Left ventricle myocardium inferior (tissue), 1 donor: Measurements from ENCODE around the gene PGM5. TPM values are rescaled to one million over a fixed set of nuclear protein-coding genes. Genes with fewer than 3 reads are reported as not detected.

ENCODE experiments used
- DNase-seq: peaks from one replicate; pipeline ENCODE4 v3.0.0-alpha.2; 2020
- H3K27ac ChIP-seq: fragments of 200-600 bp; replicated peaks from 2 replicates; pipeline ENCODE4 v1.8.0; 2021
- H3K27me3 ChIP-seq: fragments of 200-600 bp; 2 replicates; pipeline ENCODE4 v1.8.0; 2021; ENCODE audit warnings: low read depth
- H3K36me3 ChIP-seq: fragments of 200-600 bp; 2 replicates; pipeline ENCODE4 v1.8.0; 2021
- H3K4me1 ChIP-seq: fragments of 200-600 bp; 2 replicates; pipeline ENCODE4 v1.8.0; 2021
- H3K4me3 ChIP-seq: fragments of 200-600 bp; 2 replicates; pipeline ENCODE4 v1.8.0; 2021; ENCODE audit warnings: mild to moderate bottlenecking, moderate library complexity
- H3K9me3 ChIP-seq: fragments of 200-600 bp; replicated peaks from 2 replicates; pipeline ENCODE4 v1.8.0; 2021
- CTCF ChIP-seq: fragments of 200-600 bp; IDR thresholded peaks from 2 replicates; pipeline ENCODE4 v1.8.0; 2021; ENCODE audit warnings: antibody characterized with exemption, mild to moderate bottlenecking, borderline replicate concordance
- intact Hi-C: fragments of 100-400 bp; cut with micrococcal nuclease; formaldehyde crosslinking; loops from one replicate; pipeline ENCODE4 v1.11.0; 2022
- total RNA-seq: library from RNA; stranded (reverse); fragmentation: NEBNext Ultra II Directional; extraction: Animal tissue kit (Norgen Biotek cat#: 25700); gene quantifications from one replicate; pipeline ENCODE4 v1.2.1, GENCODE V29; 2021
- donor health status: DM: no; HTN: yes; CAD: no; lungs with severe emphysema.

Gene PGM5
- total RNA-seq, 1 donor from 2014 or later: 190 TPM

GRCh38 chr9:68488126-68488525, 131.7 kb downstream of the PGM5 start:
- H3K27ac ChIP-seq: peak overlapping the region; percentile 54
- no peaks in the 10 kb centered on the region for H3K27me3 ChIP-seq
- no peak overlapping the region for H3K4me3 ChIP-seq
- peaks cover 31% of the 10 kb centered on the region for H3K4me1 ChIP-seq
- peaks cover 18% of the 10 kb centered on the region for H3K9me3 ChIP-seq
- no peak for TF ChIP-seq CTCF
- peaks cover 58% of the 10 kb centered on the region for H3K36me3 ChIP-seq
- intact Hi-C loops: no loop called here
- no peak for DNase-seq

- peaks cover 44% of the 10 kb centered on the region for H3K4me1 ChIP-seq
- peaks cover 18% of the 10 kb centered on the region for H3K9me3 ChIP-seq
- no peak for DNase-seq
- no peak for TF ChIP-seq CTCF
- no peaks in the 10 kb centered on the region for H3K27me3 ChIP-seq
- no peak overlapping the region for H3K27ac ChIP-seq
- intact Hi-C loops: no loop called here
- peaks cover 45% of the 10 kb centered on the region for H3K36me3 ChIP-seq
- H3K4me3 ChIP-seq: no peak overlapping the region
Measured at GRCh38 chr9:68489646-68490045, 133.2 kb downstream of the PGM5 start.

- no peak for DNase-seq
- no peak overlapping the region for H3K27ac ChIP-seq
- peaks cover 20% of the 10 kb centered on the region for H3K36me3 ChIP-seq
- H3K4me3 ChIP-seq: no peak overlapping the region
- intact Hi-C loops: no loop called here
- no peak for TF ChIP-seq CTCF
- peaks cover 72% of the 10 kb centered on the region for H3K4me1 ChIP-seq
- no peaks in the 10 kb centered on the region for H3K27me3 ChIP-seq
- no peaks in the 10 kb centered on the region for H3K9me3 ChIP-seq
Measured at GRCh38 chr9:68492806-68493205, 136.4 kb downstream of the PGM5 start.

GRCh38 chr9:68493541-68493940, 137.1 kb downstream of the PGM5 start:
- H3K36me3 ChIP-seq: peaks cover 19% of the 10 kb centered on the region
- intact Hi-C loops: no loop called here
- TF ChIP-seq CTCF: no peak
- H3K27ac ChIP-seq: peak overlapping the region; percentile 14
- peaks cover 66% of the 10 kb centered on the region for H3K4me1 ChIP-seq
- H3K4me3 ChIP-seq: no peak overlapping the region
- H3K9me3 ChIP-seq: no peaks in the 10 kb centered on the region
- H3K27me3 ChIP-seq: no peaks in the 10 kb centered on the region
- DNase-seq: no peak

- no peaks in the 10 kb centered on the region for H3K27me3 ChIP-seq
- H3K4me1 ChIP-seq: peaks cover 60% of the 10 kb centered on the region
- no peak overlapping the region for H3K4me3 ChIP-seq
- H3K9me3 ChIP-seq: no peaks in the 10 kb centered on the region
- no peak for DNase-seq
- peak overlapping the region; percentile 14 for H3K27ac ChIP-seq
- peaks cover 19% of the 10 kb centered on the region for H3K36me3 ChIP-seq
- no peak for TF ChIP-seq CTCF
- intact Hi-C loops: no loop called here
Measured at GRCh38 chr9:68493958-68494577, 137.7 kb downstream of the PGM5 start.

- H3K27me3 ChIP-seq: no peaks in the 10 kb centered on the region
- TF ChIP-seq CTCF: no peak
- H3K9me3 ChIP-seq: no peaks in the 10 kb centered on the region
- DNase-seq: no peak
- peaks cover 21% of the 10 kb centered on the region for H3K36me3 ChIP-seq
- intact Hi-C loops: no loop called here
- H3K27ac ChIP-seq: no peak overlapping the region
- H3K4me1 ChIP-seq: peaks cover 71% of the 10 kb centered on the region
- no peak overlapping the region for H3K4me3 ChIP-seq
Measured at GRCh38 chr9:68495247-68495646, 138.8 kb downstream of the PGM5 start.
